ENCODE data around the gene LENEP.
A peak's percentile ranks its signal among the peaks of the same experiment; 100 is the strongest.
"Not testable (repeated sequence)": the region's sequence is repeated elsewhere in the genome, so short reads cannot be mapped to it uniquely, and the experiment has no call there.

Gene LENEP

GRCh38 chr1:154974808-154975408 lies 18.5 kb upstream of the LENEP start:
- DNase-seq (ENCODE audit: low read depth) = peak; percentile 91

- no peak for DNase-seq (ENCODE audit: low read depth)
Measured at GRCh38 chr1:154975409-154976059, 17.9 kb upstream of the LENEP start.

GRCh38 chr1:154977762-154978161 lies 15.6 kb upstream of the LENEP start:
- not testable (repeated sequence) for DNase-seq (ENCODE audit: low read depth)

- DNase-seq (ENCODE audit: low read depth) = no peak
Measured at GRCh38 chr1:154978360-154978759, 15.0 kb upstream of the LENEP start.

- DNase-seq (ENCODE audit: low read depth) = no peak
Measured at GRCh38 chr1:154982341-154982740, 11.0 kb upstream of the LENEP start.

- DNase-seq (ENCODE audit: low read depth) = peak; percentile 89
Measured at GRCh38 chr1:154982897-154983648, 10.3 kb upstream of the LENEP start, which contains the start of gene FLAD1. TSS of gene FLAD1 (plus strand) at chr1:154983344. CDS start at chr1:154983695, 351 bp downstream.

- no peak for DNase-seq (ENCODE audit: low read depth)
Measured at GRCh38 chr1:154983776-154984466, 9.5 kb upstream of the LENEP start.

GRCh38 chr1:154986736-154987135 lies 6.7 kb upstream of the LENEP start:
- DNase-seq (ENCODE audit: low read depth) = not testable (repeated sequence)

- DNase-seq (ENCODE audit: low read depth) = no peak
Measured at GRCh38 chr1:154987326-154987725, 6.1 kb upstream of the LENEP start.

GRCh38 chr1:154988058-154988954 lies 5.1 kb upstream of the LENEP start:
- DNase-seq (ENCODE audit: low read depth) = no peak

- DNase-seq (ENCODE audit: low read depth) = no peak
Measured at GRCh38 chr1:154989195-154989860, 4.1 kb upstream of the LENEP start.

GRCh38 chr1:154990276-154990675 lies 3.1 kb upstream of the LENEP start:
- DNase-seq (ENCODE audit: low read depth) = no peak

GRCh38 chr1:154992721-154993571 lies 440 bp upstream of the LENEP start:
- no peak for DNase-seq (ENCODE audit: low read depth)

GRCh38 chr1:154994269-154994587 lies 842 bp downstream of the LENEP start:
- DNase-seq (ENCODE audit: low read depth) = no peak

- DNase-seq (ENCODE audit: low read depth) = no peak
Measured at GRCh38 chr1:154994591-154994990, 1.2 kb downstream of the LENEP start.

GRCh38 chr1:154995301-154995983 lies 2.1 kb downstream of the LENEP start:
- not testable (repeated sequence) for DNase-seq (ENCODE audit: low read depth)

GRCh38 chr1:154996966-154997701 lies 3.7 kb downstream of the LENEP start:
- no peak for DNase-seq (ENCODE audit: low read depth)

- no peak for DNase-seq (ENCODE audit: low read depth)
Measured at GRCh38 chr1:154998201-154998780, 4.9 kb downstream of the LENEP start.
